Fibroblast of villous mesenchyme (primary cell): ENCODE data around the gene PMF1. TPM values are rescaled to one million over a fixed set of nuclear protein-coding genes. Genes with fewer than 3 reads are reported as not detected.

Experiments
- DNase-seq: peaks from one replicate; pipeline ENCODE4 v3.0.0-alpha.2; 2010; ENCODE audit warnings: low read depth
- H3K4me3 ChIP-seq: 2 replicates; pipeline ENCODE4 v1.5.1; 2011; ENCODE audit warnings: low read depth, mild to moderate bottlenecking, low read length
- CTCF ChIP-seq: IDR thresholded peaks from 2 replicates; pipeline ENCODE4 v1.5.1; 2012; ENCODE audit warnings: low read depth, mild to moderate bottlenecking, low read length; ENCODE audit not compliant: insufficient read depth
- total RNA-seq: library from RNA; depleted of rRNA; stranded (reverse); fragments of >200 nt; gene quantifications from 2 replicates; pipeline ENCODE4 v1.2.3, GENCODE V29; 2012

The PMF1 gene
- total RNA-seq, 1 donor = 30.2 TPM

- TF ChIP-seq CTCF = no peak
- no peak overlapping the region for H3K4me3 ChIP-seq
- DNase-seq = no peak
Measured at GRCh38 chr1:156257711-156258110, 44.9 kb downstream of the PMF1 start.

GRCh38 chr1:156258859-156259258 lies 46.1 kb downstream of the PMF1 start:
- no peak overlapping the region for H3K4me3 ChIP-seq
- DNase-seq = no peak
- TF ChIP-seq CTCF = no peak

GRCh38 chr1:156259805-156260204 lies 47.0 kb downstream of the PMF1 start:
- TF ChIP-seq CTCF = peak; percentile 21
- peak; percentile 28 for DNase-seq
- no peak overlapping the region for H3K4me3 ChIP-seq

- no peak overlapping the region for H3K4me3 ChIP-seq
- DNase-seq = no peak
- no peak for TF ChIP-seq CTCF
Measured at GRCh38 chr1:156260896-156261295, 48.1 kb downstream of the PMF1 start.

- no peak for TF ChIP-seq CTCF
- peak; percentile 44 for DNase-seq
- no peak overlapping the region for H3K4me3 ChIP-seq
Measured at GRCh38 chr1:156262461-156263287, 49.9 kb downstream of the PMF1 start.

- no peak for TF ChIP-seq CTCF
- DNase-seq = no peak
- no peak overlapping the region for H3K4me3 ChIP-seq
Measured at GRCh38 chr1:156263288-156263655, 50.5 kb downstream of the PMF1 start.

- no peak overlapping the region for H3K4me3 ChIP-seq
- no peak for TF ChIP-seq CTCF
- no peak for DNase-seq
Measured at GRCh38 chr1:156266051-156266450, 53.2 kb downstream of the PMF1 start.
